GM19351 (cell line): Measurements from ENCODE around the gene CHRNA7.

Source experiments
- ATAC-seq: cut with Tn5 transposase; IDR thresholded peaks from one replicate; pipeline ENCODE4 v1.9.1; 2021; ENCODE audit warnings: mild to moderate bottlenecking, moderate library complexity; ENCODE audit not compliant: unreplicated experiment

CHRNA7 gene

GRCh38 chr15:32029862-32030781, at the start of gene CHRNA7:
CHRNA7 (plus strand) TSS chr15:32030515; CDS start chr15:32030595, 80 bp downstream.
- peak; percentile 80 for ATAC-seq

- ATAC-seq = no peak
These were observed 44.7 kb upstream of the CHRNA7 start for GRCh38 chr15:31985607-31986006.

GRCh38 chr15:31993062-31993461, 37.3 kb upstream of the CHRNA7 start:
- no peak for ATAC-seq

GRCh38 chr15:31997711-31998110, 32.6 kb upstream of the CHRNA7 start:
- ATAC-seq = no peak

- no peak for ATAC-seq
These were observed 26.8 kb upstream of the CHRNA7 start for GRCh38 chr15:32003558-32003957.

- no peak for ATAC-seq
These were observed 26.1 kb upstream of the CHRNA7 start for GRCh38 chr15:32004249-32004648.

- no peak for ATAC-seq
These were observed 22.9 kb upstream of the CHRNA7 start for GRCh38 chr15:32007355-32007960.

- ATAC-seq = no peak
These were observed 15.4 kb upstream of the CHRNA7 start for GRCh38 chr15:32014953-32015352.

GRCh38 chr15:32020156-32020555, 10.2 kb upstream of the CHRNA7 start:
- ATAC-seq = no peak

GRCh38 chr15:32028921-32029320, 1.4 kb upstream of the CHRNA7 start:
- ATAC-seq = no peak

- no peak for ATAC-seq
These were observed 880 bp upstream of the CHRNA7 start for GRCh38 chr15:32029409-32029861.

- ATAC-seq = peak; percentile 4
These were observed 480 bp downstream of the CHRNA7 start for GRCh38 chr15:32030795-32031194.

GRCh38 chr15:32033186-32033890, 3.0 kb downstream of the CHRNA7 start:
- ATAC-seq = no peak

GRCh38 chr15:32034106-32034505, 3.8 kb downstream of the CHRNA7 start:
- no peak for ATAC-seq

- ATAC-seq = no peak
These were observed 5.0 kb downstream of the CHRNA7 start for GRCh38 chr15:32035285-32035684.

GRCh38 chr15:32036971-32037370, 6.7 kb downstream of the CHRNA7 start:
- ATAC-seq = no peak

- no peak for ATAC-seq
These were observed 11.0 kb downstream of the CHRNA7 start for GRCh38 chr15:32041294-32041693.

- no peak for ATAC-seq
These were observed 12.1 kb downstream of the CHRNA7 start for GRCh38 chr15:32042269-32042972.

- no peak for ATAC-seq
These were observed 23.4 kb downstream of the CHRNA7 start for GRCh38 chr15:32053719-32054118.

GRCh38 chr15:32057876-32058425, 27.6 kb downstream of the CHRNA7 start:
- ATAC-seq = no peak

GRCh38 chr15:32060706-32061105, 30.4 kb downstream of the CHRNA7 start:
- no peak for ATAC-seq
